OCI-LY7 (cell line): ENCODE data around the gene SMIM26.

Experiments used
- EZH2phosphoT487 ChIP-seq: fragments of 200-600 bp; sonication (generic); IDR thresholded peaks from 2 replicates; pipeline ENCODE4 v1.6.1; 2018; ENCODE audit warnings: low read depth, borderline replicate concordance, mild to moderate bottlenecking, mixed run types, antibody characterized with exemption, low read length, moderate library complexity, mixed read lengths
- TF ChIP-seq, protein P1 (sequence below): fragments of 200-600 bp; sonication (generic); conservative IDR thresholded peaks from 2 replicates; pipeline ENCODE4 v1.5.1; 2014; ENCODE audit warnings: mild to moderate bottlenecking, antibody characterized with exemption, low read length, moderate library complexity, mixed read lengths

DNA sequence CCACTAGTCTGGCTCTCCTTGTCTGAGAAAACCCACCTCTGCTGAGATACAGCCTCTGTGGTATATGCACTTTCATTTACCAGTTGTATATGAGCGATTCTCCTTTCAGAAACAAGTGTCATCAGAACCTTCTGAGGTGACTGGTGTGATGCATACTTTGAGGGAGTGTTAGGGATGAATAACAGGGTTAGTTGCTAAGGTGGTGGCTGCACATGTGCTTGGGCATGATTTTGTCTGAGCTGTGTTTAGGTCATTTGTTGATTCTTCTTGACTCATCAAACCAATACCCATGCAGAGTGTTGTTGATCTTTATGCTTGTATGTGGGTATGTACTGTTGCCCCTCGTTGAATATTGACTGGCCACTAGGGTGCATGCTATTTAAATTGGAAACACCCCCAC, 46.3 kb downstream of the SMIM26 start:
- TF ChIP-seq, protein P1, sequence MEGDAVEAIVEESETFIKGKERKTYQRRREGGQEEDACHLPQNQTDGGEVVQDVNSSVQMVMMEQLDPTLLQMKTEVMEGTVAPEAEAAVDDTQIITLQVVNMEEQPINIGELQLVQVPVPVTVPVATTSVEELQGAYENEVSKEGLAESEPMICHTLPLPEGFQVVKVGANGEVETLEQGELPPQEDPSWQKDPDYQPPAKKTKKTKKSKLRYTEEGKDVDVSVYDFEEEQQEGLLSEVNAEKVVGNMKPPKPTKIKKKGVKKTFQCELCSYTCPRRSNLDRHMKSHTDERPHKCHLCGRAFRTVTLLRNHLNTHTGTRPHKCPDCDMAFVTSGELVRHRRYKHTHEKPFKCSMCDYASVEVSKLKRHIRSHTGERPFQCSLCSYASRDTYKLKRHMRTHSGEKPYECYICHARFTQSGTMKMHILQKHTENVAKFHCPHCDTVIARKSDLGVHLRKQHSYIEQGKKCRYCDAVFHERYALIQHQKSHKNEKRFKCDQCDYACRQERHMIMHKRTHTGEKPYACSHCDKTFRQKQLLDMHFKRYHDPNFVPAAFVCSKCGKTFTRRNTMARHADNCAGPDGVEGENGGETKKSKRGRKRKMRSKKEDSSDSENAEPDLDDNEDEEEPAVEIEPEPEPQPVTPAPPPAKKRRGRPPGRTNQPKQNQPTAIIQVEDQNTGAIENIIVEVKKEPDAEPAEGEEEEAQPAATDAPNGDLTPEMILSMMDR, result 0 out of 2 replicates have a peak, but pooled peaks have one; percentile 19
- no peak for TF ChIP-seq EZH2phosphoT487
